ENCODE measurements around the gene EIF3M.
A peak's percentile ranks its signal among the peaks of the same experiment; 100 is the strongest.
"Not testable (repeated sequence)": the region's sequence is repeated elsewhere in the genome, so short reads cannot be mapped to it uniquely, and the experiment has no call there.

The EIF3M gene

GRCh38 chr11:32574421-32574820, 9.2 kb upstream of the EIF3M start:
- Mint-ChIP-seq H3K27me3 (ENCODE audit: low read depth) (peaks cover 3% of the 10 kb centered on the region), H3K4me1 (ENCODE audit: low read depth) (peaks cover 3% of the 10 kb centered on the region), H3K36me3 (ENCODE audit: low read depth) (no peaks in the 10 kb centered on the region), H3K4me3 (no peak overlapping the region), H3K9me3 (no peaks in the 10 kb centered on the region), H3K27ac (no peak overlapping the region)

DNA sequence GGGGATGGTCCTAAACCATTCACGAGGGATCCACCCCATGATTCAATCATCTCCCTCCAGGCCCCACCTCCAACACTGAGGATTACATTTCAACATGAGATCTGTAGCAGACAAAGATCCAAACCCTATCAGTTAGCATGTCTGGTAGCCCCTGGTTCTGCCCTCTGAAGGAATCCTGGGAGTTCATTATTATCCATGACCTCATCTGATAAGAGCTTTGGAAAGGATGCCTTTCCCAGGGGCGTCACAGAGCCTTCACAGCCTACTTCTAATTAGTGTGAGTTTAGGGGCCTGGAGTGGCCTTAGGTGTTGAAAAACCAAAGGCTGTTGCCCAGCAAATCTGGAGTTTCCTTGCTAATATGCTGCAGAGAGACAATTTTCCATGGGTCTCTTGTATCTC, 8.6 kb upstream of the EIF3M start:
- H3K4me3 Mint-ChIP-seq: no peak overlapping the region
- peaks cover 3% of the 10 kb centered on the region for H3K27me3 Mint-ChIP-seq (ENCODE audit: low read depth)
- no peaks in the 10 kb centered on the region for H3K36me3 Mint-ChIP-seq (ENCODE audit: low read depth)
- H3K4me1 Mint-ChIP-seq (ENCODE audit: low read depth): peaks cover 3% of the 10 kb centered on the region
- no peaks in the 10 kb centered on the region for H3K9me3 Mint-ChIP-seq
- H3K27ac Mint-ChIP-seq: no peak overlapping the region

DNA sequence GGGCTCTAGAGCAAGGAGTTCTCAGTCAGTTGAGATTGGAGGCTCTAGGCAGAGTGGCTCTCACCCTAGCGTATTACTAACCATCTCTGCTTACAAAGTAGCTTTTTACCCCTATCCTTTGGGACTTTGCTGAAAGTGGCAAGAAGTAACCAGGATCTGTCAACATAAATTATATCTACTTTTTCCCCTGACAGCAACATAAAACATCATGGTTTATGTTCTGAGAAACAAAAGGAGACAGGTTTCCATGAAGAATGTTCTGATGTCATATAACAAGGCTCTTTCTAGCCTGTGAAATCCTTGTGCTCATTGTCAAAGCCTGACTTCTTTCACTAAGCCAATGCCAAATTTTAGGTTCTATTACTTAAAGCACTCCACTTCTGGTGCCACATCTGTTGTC, 7.2 kb upstream of the EIF3M start:
- no peaks in the 10 kb centered on the region for H3K27me3 Mint-ChIP-seq (ENCODE audit: low read depth)

GRCh38 chr11:32580967-32581366, 2.7 kb upstream of the EIF3M start:
- H3K27ac Mint-ChIP-seq: no peak overlapping the region
- H3K4me1 Mint-ChIP-seq (ENCODE audit: low read depth): peaks cover 16% of the 10 kb centered on the region
- H3K36me3 Mint-ChIP-seq (ENCODE audit: low read depth): peaks cover 15% of the 10 kb centered on the region
- no peaks in the 10 kb centered on the region for H3K27me3 Mint-ChIP-seq (ENCODE audit: low read depth)
- no peak overlapping the region for H3K4me3 Mint-ChIP-seq
- no peaks in the 10 kb centered on the region for H3K9me3 Mint-ChIP-seq

More for the DNA sequence above, 7.2 kb upstream of the EIF3M start:
- Mint-ChIP-seq H3K36me3 (ENCODE audit: low read depth) (no peaks in the 10 kb centered on the region), H3K27ac (no peak overlapping the region), H3K4me3 (no peak overlapping the region), H3K9me3 (no peaks in the 10 kb centered on the region), H3K4me1 (ENCODE audit: low read depth) (peaks cover 3% of the 10 kb centered on the region)

DNA sequence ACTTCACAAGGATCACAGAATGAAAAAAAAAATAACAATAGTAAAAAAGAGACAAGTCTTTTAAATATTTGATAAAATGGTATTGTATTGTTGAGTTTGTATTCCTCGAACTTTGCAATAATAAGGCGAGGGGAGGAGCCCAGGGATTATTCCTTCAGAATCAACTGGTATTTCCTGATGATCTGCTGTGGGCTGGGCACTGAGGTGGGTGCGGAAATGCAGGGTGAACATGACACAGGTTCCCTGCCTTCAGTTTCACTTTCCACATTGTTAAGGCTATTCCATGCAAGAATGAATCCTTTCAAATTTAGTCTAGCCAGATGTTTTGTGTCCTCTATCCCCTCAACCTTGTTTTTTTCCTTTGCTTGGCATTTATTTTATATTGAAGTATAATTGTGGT, 2.1 kb upstream of the EIF3M start:
- Mint-ChIP-seq H3K4me1 (ENCODE audit: low read depth) (peaks cover 19% of the 10 kb centered on the region), H3K27ac (no peak overlapping the region), H3K27me3 (ENCODE audit: low read depth) (no peaks in the 10 kb centered on the region), H3K36me3 (ENCODE audit: low read depth) (peaks cover 17% of the 10 kb centered on the region), H3K4me3 (no peak overlapping the region), H3K9me3 (no peaks in the 10 kb centered on the region)

DNA sequence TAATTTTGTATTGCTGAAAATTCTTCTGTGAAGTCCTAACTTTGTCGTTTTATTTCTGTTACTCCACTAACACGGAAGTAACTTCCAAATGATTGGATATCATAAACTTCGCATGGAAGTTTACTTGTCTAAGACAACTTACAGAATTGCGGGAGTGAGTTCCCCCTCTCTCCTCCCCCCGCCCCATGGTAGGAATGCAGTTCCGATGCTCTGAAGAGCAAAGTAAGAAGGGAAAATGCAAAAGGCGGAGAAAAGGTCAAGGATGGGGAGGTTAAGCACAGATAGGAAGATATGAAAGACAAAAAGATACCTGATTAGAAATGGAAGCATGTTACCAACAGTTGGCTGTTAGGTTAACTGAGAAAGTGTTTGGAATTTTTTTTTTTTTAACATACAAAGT, 1.3 kb downstream of the EIF3M start:
- Mint-ChIP-seq H3K4me3 (peak overlapping the region; percentile 99), H3K27ac (peak overlapping the region; percentile 99), H3K27me3 (ENCODE audit: low read depth) (no peaks in the 10 kb centered on the region), H3K36me3 (ENCODE audit: low read depth) (peaks cover 26% of the 10 kb centered on the region), H3K4me1 (ENCODE audit: low read depth) (peaks cover 32% of the 10 kb centered on the region), H3K9me3 (no peaks in the 10 kb centered on the region)

DNA sequence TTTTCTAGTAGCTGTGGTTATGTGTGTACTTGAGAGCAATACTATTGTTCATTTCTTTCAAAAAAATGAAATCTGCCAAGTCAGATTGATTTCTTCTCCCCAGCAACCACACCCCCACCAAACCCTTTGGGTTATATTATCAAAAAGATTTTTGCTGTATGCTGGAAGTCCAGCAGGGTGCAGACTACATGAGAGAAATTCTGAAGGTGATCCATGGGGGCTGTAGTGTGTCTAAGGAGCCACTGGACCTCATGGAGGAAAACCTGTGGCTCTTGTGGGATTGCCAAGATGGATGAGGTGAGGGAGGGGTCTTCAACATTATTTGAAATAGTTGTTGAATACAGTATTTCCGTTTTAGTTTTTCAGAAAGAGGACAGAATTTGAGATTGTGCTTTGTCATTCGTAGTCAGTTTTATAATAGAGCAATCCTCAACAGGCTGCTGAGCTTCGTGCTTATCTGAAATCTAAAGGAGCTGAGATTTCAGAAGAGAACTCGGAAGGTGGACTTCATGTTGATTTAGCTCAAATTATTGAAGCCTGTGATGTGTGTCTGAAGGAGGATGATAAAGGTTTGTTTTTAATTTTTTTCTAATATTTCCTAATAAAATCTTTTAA, 3.1 kb downstream of the EIF3M start:
- Mint-ChIP-seq H3K9me3 (no peaks in the 10 kb centered on the region), H3K36me3 (ENCODE audit: low read depth) (peaks cover 35% of the 10 kb centered on the region), H3K4me1 (ENCODE audit: low read depth) (peaks cover 34% of the 10 kb centered on the region), H3K4me3 (peak overlapping the region; percentile 99), H3K27me3 (ENCODE audit: low read depth) (no peaks in the 10 kb centered on the region), H3K27ac (peak overlapping the region; percentile 64)

GRCh38 chr11:32594272-32594671, 10.6 kb downstream of the EIF3M start:
- peaks cover 21% of the 10 kb centered on the region for H3K4me1 Mint-ChIP-seq (ENCODE audit: low read depth)
- H3K27me3 Mint-ChIP-seq (ENCODE audit: low read depth): no peaks in the 10 kb centered on the region
- H3K4me3 Mint-ChIP-seq: no peak overlapping the region
- no peak overlapping the region for H3K27ac Mint-ChIP-seq
- H3K9me3 Mint-ChIP-seq: no peaks in the 10 kb centered on the region
- H3K36me3 Mint-ChIP-seq (ENCODE audit: low read depth): peaks cover 64% of the 10 kb centered on the region

DNA sequence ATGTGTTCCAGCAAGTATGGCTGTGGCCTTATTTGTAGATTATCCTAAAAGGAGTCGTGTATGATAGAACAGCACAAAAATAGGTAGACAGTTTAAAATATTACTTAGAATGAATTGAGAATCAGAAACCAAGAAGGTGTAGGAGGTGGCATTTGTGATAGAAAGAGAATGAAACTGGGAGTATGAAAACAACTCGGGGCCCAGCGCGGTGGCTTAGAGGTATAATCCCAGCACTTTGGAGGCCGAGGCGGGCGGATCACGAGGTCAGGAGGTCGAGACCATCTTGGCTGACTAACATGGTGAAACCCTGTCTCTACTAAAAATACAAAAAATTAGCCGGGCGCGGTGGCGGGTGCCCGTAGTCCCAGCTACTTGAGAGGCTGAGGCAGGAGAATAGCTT, 12.5 kb downstream of the EIF3M start:
- not testable (repeated sequence) for H3K9me3 Mint-ChIP-seq; H3K27ac Mint-ChIP-seq; H3K4me3 Mint-ChIP-seq; H3K27me3 Mint-ChIP-seq (ENCODE audit: low read depth)
- peaks cover 62% of the 10 kb centered on the region for H3K36me3 Mint-ChIP-seq (ENCODE audit: low read depth)
- H3K4me1 Mint-ChIP-seq (ENCODE audit: low read depth): peaks cover 19% of the 10 kb centered on the region

DNA sequence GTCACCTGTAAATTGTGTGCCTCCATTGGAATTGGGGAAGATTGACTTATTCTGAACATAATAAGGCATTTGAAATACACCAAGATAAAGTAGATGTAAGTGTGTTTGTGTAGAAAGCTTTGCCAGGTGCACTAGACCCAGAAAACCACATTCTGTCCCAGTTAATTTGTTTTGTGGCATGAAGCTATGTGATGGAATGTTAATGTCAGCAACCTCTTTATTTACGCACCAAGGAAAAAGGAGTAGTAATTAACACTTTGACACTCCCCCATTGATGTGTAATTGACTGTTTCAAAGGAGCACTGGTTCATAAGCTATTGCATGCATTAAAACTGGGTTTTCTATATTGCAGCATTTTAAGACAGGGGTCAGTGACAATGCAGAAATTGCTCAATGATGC, 14.3 kb downstream of the EIF3M start:
- peaks cover 56% of the 10 kb centered on the region for H3K36me3 Mint-ChIP-seq (ENCODE audit: low read depth)
- H3K4me3 Mint-ChIP-seq: no peak overlapping the region
- peaks cover 13% of the 10 kb centered on the region for H3K4me1 Mint-ChIP-seq (ENCODE audit: low read depth)
- H3K9me3 Mint-ChIP-seq: no peaks in the 10 kb centered on the region
- H3K27me3 Mint-ChIP-seq (ENCODE audit: low read depth): no peaks in the 10 kb centered on the region
- no peak overlapping the region for H3K27ac Mint-ChIP-seq

DNA sequence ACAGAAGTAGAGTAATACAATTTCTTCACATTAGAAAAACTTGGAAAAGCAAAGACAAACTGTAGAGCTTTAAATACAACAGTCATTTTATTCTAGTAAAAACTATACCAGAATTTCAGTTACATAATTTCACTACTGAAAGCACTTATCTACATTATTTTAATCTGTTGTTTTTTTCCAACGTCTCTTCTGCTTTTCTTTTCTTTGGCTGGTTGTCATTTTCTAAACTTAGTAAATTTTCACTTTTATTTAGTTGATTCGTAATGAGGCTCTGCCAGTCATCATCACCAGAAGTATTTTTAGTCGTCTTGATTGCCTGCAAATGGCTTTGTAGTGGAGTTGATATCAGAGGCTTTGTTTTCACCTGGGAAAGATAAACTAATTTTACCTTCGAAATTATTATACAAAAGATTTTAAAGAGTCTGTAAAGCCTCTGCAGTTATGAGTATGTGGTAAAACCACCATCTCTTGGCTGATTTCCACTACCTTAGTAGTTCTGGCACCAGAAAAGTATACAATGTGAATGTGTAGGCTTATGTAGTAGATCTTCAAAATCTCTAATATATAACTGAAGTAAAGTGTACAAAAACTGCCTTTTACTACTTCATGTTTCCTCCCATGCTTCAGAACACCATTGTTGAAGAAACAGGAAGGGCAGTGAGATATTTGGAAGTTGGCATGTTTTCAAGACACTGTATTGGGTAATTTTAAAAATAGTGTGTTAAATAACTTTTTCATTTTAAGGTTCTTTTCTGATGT, 19.2 kb downstream of the EIF3M start:
- H3K36me3 Mint-ChIP-seq (ENCODE audit: low read depth): peaks cover 41% of the 10 kb centered on the region
- H3K4me3 Mint-ChIP-seq: no peak overlapping the region
- H3K27me3 Mint-ChIP-seq (ENCODE audit: low read depth): no peaks in the 10 kb centered on the region
- H3K27ac Mint-ChIP-seq: no peak overlapping the region
- peaks cover 6% of the 10 kb centered on the region for H3K9me3 Mint-ChIP-seq
- peaks cover 4% of the 10 kb centered on the region for H3K4me1 Mint-ChIP-seq (ENCODE audit: low read depth)

DNA sequence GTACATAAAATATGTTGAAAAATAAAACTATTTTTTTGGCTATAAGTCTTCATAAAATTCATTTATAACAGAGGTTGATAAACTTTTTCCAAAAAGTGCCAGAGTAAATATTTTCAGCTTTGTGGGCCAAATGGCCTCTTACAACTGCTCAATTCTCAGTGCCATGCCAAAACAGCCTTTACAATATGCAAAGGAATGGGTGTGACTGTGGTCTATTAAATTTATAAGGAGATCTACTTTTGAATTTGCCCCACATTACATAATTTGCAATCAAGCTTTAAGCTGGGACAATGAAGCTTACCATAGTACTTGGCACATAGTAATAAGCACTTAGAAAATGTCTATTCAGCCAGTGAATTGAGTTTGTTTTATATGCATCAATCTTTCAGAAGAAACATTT, 22.6 kb downstream of the EIF3M start:
- H3K27ac Mint-ChIP-seq: no peak overlapping the region
- H3K27me3 Mint-ChIP-seq (ENCODE audit: low read depth): no peaks in the 10 kb centered on the region
- H3K4me1 Mint-ChIP-seq (ENCODE audit: low read depth): peaks cover 2% of the 10 kb centered on the region
- H3K36me3 Mint-ChIP-seq (ENCODE audit: low read depth): peaks cover 43% of the 10 kb centered on the region
- H3K4me3 Mint-ChIP-seq: no peak overlapping the region
- H3K9me3 Mint-ChIP-seq: peaks cover 18% of the 10 kb centered on the region

- not testable (repeated sequence) for H3K27ac Mint-ChIP-seq; H3K27me3 Mint-ChIP-seq (ENCODE audit: low read depth); H3K4me1 Mint-ChIP-seq (ENCODE audit: low read depth); H3K4me3 Mint-ChIP-seq
- peaks cover 28% of the 10 kb centered on the region for H3K36me3 Mint-ChIP-seq (ENCODE audit: low read depth)
- H3K9me3 Mint-ChIP-seq: peaks cover 18% of the 10 kb centered on the region
Measured at GRCh38 chr11:32608826-32609225, 25.2 kb downstream of the EIF3M start.

GRCh38 chr11:32610797-32611352, 27.2 kb downstream of the EIF3M start:
- H3K4me3 Mint-ChIP-seq: no peak overlapping the region
- peaks cover 21% of the 10 kb centered on the region for H3K36me3 Mint-ChIP-seq (ENCODE audit: low read depth)
- no peaks in the 10 kb centered on the region for H3K27me3 Mint-ChIP-seq (ENCODE audit: low read depth)
- H3K27ac Mint-ChIP-seq: no peak overlapping the region
- H3K4me1 Mint-ChIP-seq (ENCODE audit: low read depth): no peaks in the 10 kb centered on the region
- peaks cover 18% of the 10 kb centered on the region for H3K9me3 Mint-ChIP-seq

DNA sequence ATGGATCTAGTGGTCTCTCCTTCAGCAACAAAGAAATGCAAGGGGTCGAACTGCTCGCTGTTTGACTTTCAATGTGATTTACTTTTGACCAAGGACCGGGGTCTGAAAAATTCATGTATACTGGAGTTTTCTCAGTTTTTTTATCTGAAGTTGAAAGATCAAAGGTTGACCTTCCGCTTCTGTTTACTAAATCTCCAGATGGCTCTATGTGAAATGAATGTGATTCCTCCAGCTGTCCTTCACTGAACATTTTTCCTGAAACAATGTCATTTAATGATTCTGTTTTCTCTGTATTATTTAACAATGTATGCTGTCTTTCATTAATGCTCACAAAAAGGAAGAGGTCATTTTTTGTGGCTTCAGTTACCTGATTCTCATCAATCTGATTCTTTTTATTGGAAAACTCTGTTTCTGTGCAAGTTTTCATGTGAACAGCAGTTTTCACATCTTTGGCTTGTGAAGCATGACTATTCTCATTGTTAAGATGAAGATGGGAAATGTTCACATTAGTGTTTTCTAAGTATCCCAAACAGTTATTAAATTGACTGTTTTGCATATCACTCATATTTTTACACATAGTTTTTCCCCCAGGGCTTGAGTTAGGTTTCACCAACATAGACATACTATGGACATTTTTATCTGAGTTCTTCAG, 30.0 kb downstream of the EIF3M start:
- Mint-ChIP-seq H3K36me3 (ENCODE audit: low read depth) (peaks cover 6% of the 10 kb centered on the region), H3K27ac (no peak overlapping the region), H3K4me3 (no peak overlapping the region), H3K9me3 (peaks cover 8% of the 10 kb centered on the region), H3K27me3 (ENCODE audit: low read depth) (no peaks in the 10 kb centered on the region), H3K4me1 (ENCODE audit: low read depth) (no peaks in the 10 kb centered on the region)

Data from T-helper 1 cell treated with Interleukin-12 subunit alpha and Interleukin-12 subunit beta and Interleukin-4 antibody, amounts not matched to agents 30 μg/mL and 1 μg/mL, for 36 hours (primary cell).